ENCODE measurements around the gene ERVH48-1. TPM values are rescaled to one million over a fixed set of nuclear protein-coding genes. Genes with fewer than 3 reads are reported as not detected.

Gene ERVH48-1
- total RNA-seq, 1 experiment from 2014 or later = 0.05 TPM

- POLR2A ChIA-PET = no interaction called here
- Histone ChIP-seq H3K4me3 (ENCODE audit: low read depth in 2 of 2, low read length in 2 of 2) (no peak overlapping the region), H3K36me3 (ENCODE audit: control insufficient read depth, insufficient read depth, low read length) (no peaks in the 10 kb centered on the region), H3K9me3 (ENCODE audit: control insufficient read depth, insufficient read depth, low read depth, low read length) (no peaks in the 10 kb centered on the region), H3K27me3 (ENCODE audit: control insufficient read depth, insufficient read depth, low read length) (no peaks in the 10 kb centered on the region), H3K4me1 (ENCODE audit: control insufficient read depth, insufficient read depth, low read length) (peaks cover 4% of the 10 kb centered on the region; the same call in 1 of the 2 replicates), H3K27ac (ENCODE audit: low read length) (no peak overlapping the region)
- BruUV-seq (replicated peaks) = no TSS peak
- TF ChIP-seq POLR2AphosphoS5 (IDR thresholded peaks at IDR 0.05; ENCODE audit: low read depth, low read length) = no peak
- TF ChIP-seq CTCF (IDR thresholded peaks at IDR 0.05) = no peak
- TF ChIP-seq REST (IDR thresholded peaks at IDR 0.05; ENCODE audit: insufficient read depth in 1 of 2, low read depth in 2 of 2, low read length in 1 of 2) = no peak
- TF ChIP-seq SIN3A (IDR thresholded peaks at IDR 0.05; ENCODE audit: borderline replicate concordance, insufficient read depth, low read depth, low read length) = no peak
- TF ChIP-seq TCF7L2 (IDR thresholded peaks at IDR 0.05; ENCODE audit: low read depth, low read length) = no peak
- ATAC-seq = no peak
- intact Hi-C loops (cut with micrococcal nuclease; ENCODE audit: unreplicated experiment) = no loop called here
- CTCF ChIA-PET = no interaction called here
- in situ Hi-C loops (cut with HindIII; ENCODE audit: low pct_unique_long_range_greater_than_20kb, low sequenced_read_pairs) = no loop called here
- no peak for DNase-seq (ENCODE audit: low read depth, low spot score)
These were observed 38.1 kb downstream of the ERVH48-1 start for GRCh38 chr21:42887326-42887725.

GRCh38 chr21:42883921-42884320, 41.5 kb downstream of the ERVH48-1 start:
- no peak overlapping the region for H3K4me3 ChIP-seq (ENCODE audit: low read depth in 2 of 2, low read length in 2 of 2)
- ATAC-seq (no peak), DNase-seq (ENCODE audit: low read depth, low spot score) (no peak)
- intact Hi-C loops (cut with micrococcal nuclease; ENCODE audit: unreplicated experiment) (no loop called here), in situ Hi-C loops (cut with HindIII; ENCODE audit: low pct_unique_long_range_greater_than_20kb, low sequenced_read_pairs) (no loop called here)
- TF ChIP-seq TCF7L2 (IDR thresholded peaks at IDR 0.05; ENCODE audit: low read depth, low read length) = no peak
- no peak for TF ChIP-seq POLR2AphosphoS5 (IDR thresholded peaks at IDR 0.05; ENCODE audit: low read depth, low read length)
- no peak for TF ChIP-seq REST (IDR thresholded peaks at IDR 0.05; ENCODE audit: insufficient read depth in 1 of 2, low read depth in 2 of 2, low read length in 1 of 2)
- no peak for TF ChIP-seq SIN3A (IDR thresholded peaks at IDR 0.05; ENCODE audit: borderline replicate concordance, insufficient read depth, low read depth, low read length)
- TF ChIP-seq CTCF (IDR thresholded peaks at IDR 0.05) = no peak
- H3K27ac ChIP-seq (ENCODE audit: low read length) = no peak overlapping the region
- ChIA-PET CTCF (no interaction called here), POLR2A (no interaction called here)
- H3K4me1 ChIP-seq (ENCODE audit: control insufficient read depth, insufficient read depth, low read length) = peaks cover 3% of the 10 kb centered on the region; the same call in 1 of the 2 replicates
- no peaks in the 10 kb centered on the region for H3K27me3 ChIP-seq (ENCODE audit: control insufficient read depth, insufficient read depth, low read length)
- no TSS peak for BruUV-seq (replicated peaks)
- H3K9me3 ChIP-seq (ENCODE audit: control insufficient read depth, insufficient read depth, low read depth, low read length) = no peaks in the 10 kb centered on the region
- H3K36me3 ChIP-seq (ENCODE audit: control insufficient read depth, insufficient read depth, low read length) = no peaks in the 10 kb centered on the region; the same call in 1 of the 2 replicates
